ENCODE data around the gene MAL.

Gene MAL

GRCh38 chr2:94996305-94997100 is 29.0 kb upstream of the MAL start:
- no peak for DNase-seq (ENCODE audit: low spot score)

GRCh38 chr2:94997981-94998930 is 27.3 kb upstream of the MAL start:
- no peak for DNase-seq (ENCODE audit: low spot score)

GRCh38 chr2:94999431-94999883 is 26.1 kb upstream of the MAL start:
- no peak for DNase-seq (ENCODE audit: low spot score)

- DNase-seq (ENCODE audit: low spot score) = no peak
Measured at GRCh38 chr2:95001051-95001562, 24.4 kb upstream of the MAL start.

- DNase-seq (ENCODE audit: low spot score) = no peak
Measured at GRCh38 chr2:95001701-95002100, 23.8 kb upstream of the MAL start.

- no peak for DNase-seq (ENCODE audit: low spot score)
Measured at GRCh38 chr2:95002498-95002897, 23.0 kb upstream of the MAL start.

- DNase-seq (ENCODE audit: low spot score) = no peak
Measured at GRCh38 chr2:95004287-95004686, 21.2 kb upstream of the MAL start.

- DNase-seq (ENCODE audit: low spot score) = no peak
Measured at GRCh38 chr2:95004711-95005110, 20.8 kb upstream of the MAL start.

- no peak for DNase-seq (ENCODE audit: low spot score)
Measured at GRCh38 chr2:95005726-95006125, 19.8 kb upstream of the MAL start.

- DNase-seq (ENCODE audit: low spot score) = no peak
Measured at GRCh38 chr2:95006588-95006987, 18.9 kb upstream of the MAL start.

- DNase-seq (ENCODE audit: low spot score) = no peak
Measured at GRCh38 chr2:95007031-95007609, 18.4 kb upstream of the MAL start.

GRCh38 chr2:95007822-95008221 is 17.7 kb upstream of the MAL start:
- DNase-seq (ENCODE audit: low spot score) = no peak

GRCh38 chr2:95008306-95008705 is 17.2 kb upstream of the MAL start:
- DNase-seq (ENCODE audit: low spot score) = no peak

GRCh38 chr2:95008996-95009395 is 16.5 kb upstream of the MAL start:
- DNase-seq (ENCODE audit: low spot score) = no peak

GRCh38 chr2:95009412-95009811 is 16.1 kb upstream of the MAL start:
- DNase-seq (ENCODE audit: low spot score) = no peak

GRCh38 chr2:95010126-95010525 is 15.4 kb upstream of the MAL start:
- no peak for DNase-seq (ENCODE audit: low spot score)

GRCh38 chr2:95010718-95011117 is 14.8 kb upstream of the MAL start:
- no peak for DNase-seq (ENCODE audit: low spot score)

GRCh38 chr2:95012881-95013550 is 12.5 kb upstream of the MAL start:
- peak; percentile 67 for DNase-seq (ENCODE audit: low spot score)

- no peak for DNase-seq (ENCODE audit: low spot score)
Measured at GRCh38 chr2:95013726-95014125, 11.8 kb upstream of the MAL start.

GRCh38 chr2:95014126-95014708 is 11.3 kb upstream of the MAL start:
- DNase-seq (ENCODE audit: low spot score) = no peak

- DNase-seq (ENCODE audit: low spot score) = no peak
Measured at GRCh38 chr2:95015261-95015912, 10.1 kb upstream of the MAL start.

Measured in AG20443 (cell line).